ENCODE data around the gene NPAS2.

The NPAS2 gene

DNA sequence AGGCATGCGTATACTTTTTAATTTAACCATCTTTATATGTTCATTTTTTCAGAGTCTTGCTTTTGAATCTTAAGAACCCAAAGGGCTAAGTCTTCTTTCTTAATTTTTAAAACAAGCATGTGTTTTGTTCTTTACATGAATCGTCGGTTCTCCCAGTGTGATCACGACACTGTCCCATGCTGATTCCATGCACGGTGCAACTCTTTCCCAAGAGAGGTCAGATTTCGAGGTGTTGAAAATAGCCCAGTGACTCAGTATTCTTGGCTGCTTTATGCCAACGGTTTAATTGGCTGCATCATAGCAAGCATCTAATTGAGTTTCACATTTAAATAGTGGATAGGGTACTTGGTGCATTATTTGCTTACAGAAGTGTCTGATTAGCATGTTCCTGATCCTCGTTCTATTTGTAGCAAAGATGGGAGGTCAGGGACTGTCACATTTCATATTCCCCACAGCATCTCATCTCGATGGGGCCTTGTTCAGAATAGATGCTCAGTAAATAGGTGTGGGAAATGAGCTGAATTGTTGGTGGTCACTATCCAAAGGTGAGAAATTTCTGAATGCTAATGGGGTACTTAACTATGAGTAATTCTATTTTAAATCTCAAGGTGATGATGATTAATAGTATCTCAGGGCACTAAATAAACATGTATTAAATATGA lies 2.8 kb downstream of the NPAS2 start:
- no peak for DNase-seq

DNA sequence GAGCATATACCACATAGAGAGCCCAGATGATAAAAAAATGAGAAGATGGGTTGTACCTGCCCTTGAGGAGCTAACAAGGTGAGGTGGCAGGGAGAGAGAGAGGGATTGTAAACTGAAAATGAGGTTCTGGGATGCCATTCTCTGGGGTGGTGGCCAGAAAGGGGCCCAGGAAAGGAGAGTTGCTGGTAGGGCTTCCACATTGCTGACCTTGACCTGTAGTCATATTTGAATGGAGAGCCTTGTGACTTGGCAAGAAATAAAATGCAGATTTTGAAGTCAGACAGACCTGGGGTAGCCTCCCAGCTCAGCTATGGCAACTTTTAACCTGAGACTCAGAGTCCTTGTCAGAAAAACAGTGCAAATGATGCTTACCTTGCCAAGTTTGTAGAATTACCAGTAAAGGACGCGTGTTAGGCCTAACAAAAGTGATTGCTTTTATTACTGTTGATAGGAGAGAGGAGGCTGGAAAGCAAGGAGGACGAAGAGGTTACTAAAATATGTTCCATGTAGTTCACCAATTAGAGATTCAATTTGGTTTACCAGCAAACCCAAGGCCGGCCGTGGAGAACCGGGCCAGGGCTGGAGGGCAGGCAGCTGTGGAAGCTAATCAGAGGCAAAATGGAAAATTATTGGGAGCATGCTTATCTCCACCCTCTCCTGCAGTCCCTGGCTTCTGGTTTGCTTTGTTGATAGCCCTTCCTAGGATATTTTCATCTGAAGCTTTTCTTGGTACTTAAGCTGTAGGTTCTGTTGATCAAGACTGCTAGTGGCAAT lies 3.9 kb downstream of the NPAS2 start:
- no peak for DNase-seq

DNA sequence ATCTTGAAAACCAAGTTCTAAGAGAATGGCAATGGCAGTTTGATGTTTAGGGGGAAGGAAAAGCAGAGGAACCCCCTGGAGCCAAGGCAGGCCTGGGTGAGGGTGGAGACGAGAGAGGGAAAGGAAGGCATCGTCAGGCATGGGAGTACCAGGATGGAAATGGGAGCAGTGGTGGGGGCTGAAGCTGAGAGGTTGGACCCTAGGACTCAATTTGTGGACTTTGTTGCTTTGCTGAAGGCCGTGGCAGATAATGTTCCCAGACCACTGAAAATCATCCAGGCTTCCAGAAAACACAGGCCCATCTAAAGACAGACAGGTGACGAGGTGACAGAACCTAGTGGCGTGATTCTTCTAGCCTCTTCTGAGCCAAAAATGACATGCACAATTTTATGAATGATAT lies 4.9 kb downstream of the NPAS2 start:
- no peak for DNase-seq

DNA sequence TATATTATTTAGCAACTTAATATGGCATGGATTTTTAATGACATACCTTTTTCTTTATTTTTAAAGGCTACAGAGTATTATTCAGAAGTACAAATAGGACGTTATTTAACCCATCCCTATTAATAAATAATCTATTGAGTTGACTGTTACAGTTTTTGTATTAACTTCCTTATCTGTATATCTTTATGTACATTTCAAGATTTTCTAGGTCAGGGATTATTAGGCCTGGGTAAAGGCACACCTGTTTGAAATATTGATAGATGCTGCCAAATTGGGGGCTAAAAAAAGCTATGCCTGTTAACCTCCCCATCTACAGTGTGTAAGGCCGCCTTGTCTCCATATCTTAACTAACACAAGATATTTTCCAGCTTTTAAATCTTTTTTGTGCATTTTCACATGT lies 6.6 kb downstream of the NPAS2 start:
- no peak for DNase-seq

DNA sequence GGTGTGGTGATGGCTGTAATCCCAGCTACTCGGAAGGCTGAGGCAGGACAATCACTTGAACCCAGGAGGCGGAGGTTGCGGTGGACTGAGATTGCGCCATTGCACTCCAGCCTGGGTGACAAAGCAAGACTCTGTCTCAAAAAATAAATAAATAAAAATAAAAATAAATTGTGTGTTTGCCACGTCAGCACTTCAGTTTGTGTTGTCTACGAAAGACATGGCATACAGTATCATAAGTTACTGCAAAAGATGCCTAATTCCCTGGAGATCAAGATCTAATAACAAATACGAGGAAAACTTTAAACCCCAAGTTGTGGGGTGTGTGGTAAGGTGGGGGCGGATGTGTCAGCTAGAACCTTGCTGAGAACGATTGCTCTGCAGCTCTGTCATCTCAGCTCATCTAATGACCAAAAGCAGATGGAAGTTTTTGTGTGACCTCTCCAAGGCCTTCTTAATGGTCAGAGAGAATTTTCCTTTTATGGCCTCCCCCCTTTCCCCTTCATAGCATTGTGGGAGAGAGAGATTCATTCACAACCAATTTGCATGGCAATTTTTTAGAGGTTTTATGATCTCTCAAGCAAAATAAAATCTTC lies 11.3 kb downstream of the NPAS2 start:
- DNase-seq = no peak

DNA sequence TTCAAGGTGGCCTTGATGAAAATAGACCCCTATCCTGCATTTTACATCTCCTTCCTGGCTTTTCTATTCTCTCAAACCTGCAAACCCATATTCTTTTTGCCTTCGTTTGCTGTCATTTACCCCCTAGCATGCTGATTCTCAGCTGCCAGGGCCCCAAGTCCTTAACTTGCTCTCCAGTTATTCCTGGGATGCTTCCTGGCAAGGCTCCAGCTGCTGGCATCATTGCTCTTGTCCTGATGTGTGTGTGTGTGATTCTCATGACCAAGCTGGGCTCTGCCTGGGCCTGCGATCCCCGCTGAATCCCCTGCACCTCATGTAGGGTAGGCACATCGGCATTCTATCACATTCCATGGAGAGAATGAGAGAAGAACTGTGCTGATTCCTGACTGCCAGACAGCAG lies 11.9 kb downstream of the NPAS2 start:
- no peak for DNase-seq

DNA sequence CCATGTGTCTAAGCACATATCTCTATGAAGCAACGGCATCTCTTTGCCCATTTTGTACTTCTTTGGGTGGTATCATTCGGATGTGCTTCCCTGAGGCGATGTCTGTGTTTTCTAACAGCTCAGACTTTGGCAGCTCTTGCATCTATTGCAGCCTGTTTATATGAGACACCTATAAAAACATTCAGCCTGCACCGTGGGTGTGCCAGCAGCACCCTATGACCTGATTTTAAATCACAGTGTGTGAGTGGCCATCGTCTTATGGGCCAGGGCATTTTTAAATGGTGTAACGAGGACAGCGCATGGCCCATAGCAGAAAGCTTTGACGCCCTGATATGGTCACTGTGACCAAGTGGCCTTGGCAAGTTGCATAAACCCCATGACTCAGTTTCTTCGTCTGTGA lies 12.9 kb downstream of the NPAS2 start:
- DNase-seq = no peak

DNA sequence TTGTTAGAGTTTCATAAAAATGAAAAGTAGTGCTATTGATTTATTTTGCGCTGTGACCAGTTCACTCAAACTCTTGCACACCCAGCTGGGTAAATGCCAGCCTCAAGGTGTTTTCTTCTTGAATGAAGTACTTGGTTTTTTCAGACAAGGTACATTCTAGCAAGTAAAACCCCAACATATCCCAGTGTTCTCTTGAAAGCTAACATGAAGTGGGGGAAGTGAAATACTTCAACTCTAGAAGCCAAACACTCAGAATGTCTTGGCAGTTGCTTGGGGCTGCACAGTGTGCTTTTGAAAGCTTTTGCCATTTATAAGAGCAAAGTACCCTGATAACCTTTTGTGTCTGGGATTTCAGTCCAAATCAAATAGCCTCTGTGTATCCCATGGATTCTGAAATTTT lies 13.4 kb downstream of the NPAS2 start:
- DNase-seq = no peak

DNA sequence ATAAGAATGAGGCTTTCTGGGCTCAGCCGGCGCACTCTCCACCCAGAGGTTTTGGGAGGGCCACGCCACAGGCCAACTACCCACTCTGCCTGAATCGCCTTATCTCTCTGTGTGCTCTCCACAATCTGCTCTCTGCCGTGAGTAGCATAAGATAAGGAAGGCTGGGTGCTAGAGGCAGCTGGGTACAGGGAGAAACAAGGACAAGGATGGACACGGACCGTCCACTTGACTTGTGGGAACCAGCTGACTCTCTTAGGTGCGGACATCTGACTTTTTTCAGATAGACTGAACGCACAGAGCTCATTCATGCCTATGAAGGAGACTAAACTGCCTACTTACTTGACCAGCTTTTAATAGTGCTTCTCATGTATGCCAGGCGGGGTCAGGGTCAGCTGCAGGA lies 14.3 kb downstream of the NPAS2 start:
- DNase-seq = no peak

DNA sequence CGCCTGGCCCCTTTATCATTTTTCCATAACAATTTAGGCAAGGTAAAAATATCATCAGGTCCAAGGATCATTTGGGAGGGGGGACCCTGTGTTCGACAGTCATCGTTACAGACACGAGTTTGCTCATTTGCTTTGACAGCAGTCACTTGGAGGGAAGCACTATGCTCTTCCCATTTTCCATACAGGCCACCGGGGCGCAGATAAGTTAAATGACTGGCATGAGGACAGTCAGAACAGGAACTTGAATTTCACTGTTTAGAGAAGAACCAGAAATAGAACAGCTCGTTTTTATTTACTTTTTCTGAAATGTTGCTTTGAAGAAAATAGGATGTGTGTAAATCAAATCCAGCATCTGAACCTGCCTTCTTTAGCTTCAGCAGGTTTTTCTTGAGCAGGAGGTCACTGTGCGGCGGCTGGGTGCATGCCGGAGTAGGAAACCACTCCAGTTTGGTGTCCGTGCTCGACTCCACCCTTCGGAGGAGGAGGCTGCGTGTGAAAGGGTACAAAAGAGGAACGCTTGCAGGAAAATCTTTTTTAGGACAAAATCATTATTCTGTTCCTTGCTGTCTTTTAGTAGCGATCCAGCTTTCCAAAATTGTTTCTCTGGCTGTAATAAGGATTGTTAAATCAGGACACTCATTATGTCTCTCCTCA lies 15.2 kb downstream of the NPAS2 start:
- no peak for DNase-seq

DNA sequence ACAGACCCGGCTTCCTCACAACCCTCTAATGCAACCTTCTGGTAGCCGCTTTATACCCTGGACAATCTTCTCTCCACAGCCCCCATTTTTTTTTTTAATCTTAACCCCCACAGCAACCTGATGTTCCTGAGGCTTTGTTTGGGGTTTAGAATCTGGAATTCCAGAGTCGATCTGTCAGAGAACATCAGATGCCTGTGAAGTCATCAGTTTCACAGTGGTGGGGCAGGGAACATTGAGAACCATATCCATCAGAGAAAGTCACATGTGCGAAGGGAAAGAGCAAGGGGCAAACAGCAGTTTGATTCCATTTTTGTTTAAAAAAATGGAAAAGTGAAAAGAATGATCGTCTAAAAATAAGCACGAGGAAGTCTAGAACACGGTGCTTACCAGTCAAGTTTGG lies 20.6 kb downstream of the NPAS2 start:
- no peak for DNase-seq

DNA sequence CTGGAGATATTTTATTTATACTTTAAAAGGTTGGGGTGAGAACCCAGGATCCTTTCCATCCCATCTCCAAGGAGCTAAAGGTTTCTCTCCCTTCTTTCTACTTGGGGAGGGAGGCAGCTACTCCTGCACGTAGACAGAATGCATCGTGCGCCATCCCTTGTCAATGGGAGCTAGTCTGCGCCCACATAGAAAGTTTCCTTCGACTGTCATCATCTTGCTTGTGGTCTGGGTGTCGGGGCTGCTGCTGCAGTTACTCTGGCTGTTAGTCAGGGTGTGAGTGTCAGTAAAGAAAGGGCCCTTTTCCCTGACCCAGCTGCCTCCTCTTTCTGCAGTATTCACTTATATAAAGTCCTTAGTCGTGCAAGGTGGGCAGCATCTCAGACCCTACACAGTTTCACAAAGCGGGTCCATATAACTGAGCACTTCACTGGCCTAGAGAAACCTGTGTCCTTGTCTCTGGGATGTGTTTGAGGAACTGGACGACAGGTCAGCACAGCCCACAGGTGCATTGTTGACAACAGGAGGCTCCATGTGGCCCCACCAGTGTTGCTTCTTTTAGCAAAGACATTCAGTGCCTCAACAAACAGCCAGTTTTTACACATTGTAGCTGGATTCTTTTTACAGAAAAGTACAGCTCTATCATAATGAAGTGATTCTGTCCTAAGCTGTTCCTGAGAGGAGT lies 22.4 kb downstream of the NPAS2 start:
- no peak for DNase-seq

DNA sequence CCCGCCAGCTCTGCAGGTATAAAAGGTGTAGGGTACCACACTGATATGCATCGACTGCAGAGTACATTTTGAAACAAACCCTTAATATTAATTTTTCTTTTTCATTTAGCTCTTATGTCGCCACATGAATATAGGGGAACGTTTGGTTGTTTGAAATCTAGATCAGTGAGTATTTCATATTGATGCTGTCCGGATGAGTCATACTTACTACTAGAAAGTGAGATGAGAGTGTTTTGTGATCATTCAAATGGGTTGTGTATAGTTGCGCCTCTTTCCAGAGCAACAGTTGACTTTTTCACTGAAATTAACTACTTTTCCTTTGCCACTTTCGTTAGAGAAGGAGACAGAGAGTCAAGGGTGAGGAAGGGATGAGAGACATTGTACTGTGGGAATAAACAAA lies 24.6 kb downstream of the NPAS2 start:
- DNase-seq = no peak

DNA sequence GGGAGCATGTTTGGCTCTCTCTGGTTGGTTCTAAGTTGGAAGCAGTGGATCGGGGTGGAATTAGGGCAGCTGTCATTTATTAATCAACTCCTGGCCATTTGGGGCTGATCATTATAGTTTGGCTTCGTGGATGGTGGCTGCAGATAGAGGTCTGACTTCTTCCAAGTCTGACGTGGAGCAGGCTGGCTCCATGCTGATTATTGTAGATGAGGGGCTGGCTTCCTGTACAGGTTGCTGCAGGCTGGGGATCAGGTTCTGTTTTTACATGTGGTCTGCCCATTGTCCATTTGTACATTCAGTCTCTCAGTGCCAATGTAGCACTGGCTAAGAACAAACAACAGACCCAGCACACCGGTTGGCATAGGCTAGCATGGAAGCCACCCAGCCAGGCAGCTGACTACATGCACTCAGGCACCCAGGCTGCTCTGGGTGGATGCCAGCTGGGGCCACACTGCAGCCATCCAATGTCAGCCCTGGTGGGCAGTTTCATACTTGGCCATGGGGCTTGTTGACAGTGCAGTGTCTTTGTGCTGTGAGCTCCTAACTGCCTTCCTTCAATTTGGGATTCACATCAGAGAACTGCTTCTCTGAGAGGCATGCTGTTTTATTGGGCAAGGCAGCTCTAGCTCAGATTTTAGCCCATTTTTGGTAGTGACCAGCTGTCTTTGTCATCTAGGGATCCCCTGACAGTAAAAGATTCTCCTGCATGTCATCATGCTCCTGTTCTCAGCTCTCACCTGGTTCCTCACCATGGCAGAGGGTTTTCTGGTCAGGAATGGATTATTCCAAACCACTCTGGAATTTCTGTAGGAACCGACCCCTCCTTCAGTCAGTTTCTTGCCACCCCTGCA lies 25.4 kb downstream of the NPAS2 start:
- no peak for DNase-seq

DNA sequence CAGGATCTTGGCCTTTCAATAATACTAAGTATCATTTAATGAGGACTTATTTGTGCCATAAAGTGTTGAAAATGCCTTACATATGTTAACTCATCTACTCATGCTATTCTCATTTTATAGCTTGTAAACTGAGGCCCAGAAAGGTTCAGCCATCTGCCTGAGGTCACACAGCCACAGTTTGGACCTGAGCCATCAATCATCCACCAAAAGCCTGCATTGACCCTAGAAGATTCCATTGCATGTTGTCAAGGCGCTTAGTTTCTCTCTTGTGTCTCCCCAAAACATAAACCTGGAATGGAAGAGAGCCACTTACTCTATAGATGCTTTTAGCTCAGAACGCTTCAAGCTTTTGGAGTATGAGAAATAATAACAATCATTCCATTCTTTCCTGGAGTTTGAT lies 26.8 kb downstream of the NPAS2 start:
- DNase-seq = no peak

DNA sequence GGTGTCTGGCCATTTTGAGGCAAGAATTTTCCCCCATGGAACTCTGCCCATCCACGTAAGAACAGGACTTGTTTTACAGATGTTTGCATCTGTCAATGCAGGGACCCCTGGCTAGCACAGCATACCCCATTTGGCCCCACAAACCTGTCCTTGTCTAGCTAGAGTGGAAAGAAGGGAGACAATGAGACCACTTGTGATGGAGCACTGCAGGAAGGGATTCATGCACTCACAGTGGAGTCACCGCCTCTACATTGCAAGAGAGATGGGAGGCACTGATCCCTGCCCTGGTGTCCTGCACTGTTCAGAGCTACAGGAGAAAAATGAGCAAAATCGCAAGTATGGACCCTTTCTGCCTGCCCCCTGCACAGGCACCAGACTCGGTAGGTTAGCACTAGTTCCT lies 32.5 kb downstream of the NPAS2 start:
- no peak for DNase-seq

DNA sequence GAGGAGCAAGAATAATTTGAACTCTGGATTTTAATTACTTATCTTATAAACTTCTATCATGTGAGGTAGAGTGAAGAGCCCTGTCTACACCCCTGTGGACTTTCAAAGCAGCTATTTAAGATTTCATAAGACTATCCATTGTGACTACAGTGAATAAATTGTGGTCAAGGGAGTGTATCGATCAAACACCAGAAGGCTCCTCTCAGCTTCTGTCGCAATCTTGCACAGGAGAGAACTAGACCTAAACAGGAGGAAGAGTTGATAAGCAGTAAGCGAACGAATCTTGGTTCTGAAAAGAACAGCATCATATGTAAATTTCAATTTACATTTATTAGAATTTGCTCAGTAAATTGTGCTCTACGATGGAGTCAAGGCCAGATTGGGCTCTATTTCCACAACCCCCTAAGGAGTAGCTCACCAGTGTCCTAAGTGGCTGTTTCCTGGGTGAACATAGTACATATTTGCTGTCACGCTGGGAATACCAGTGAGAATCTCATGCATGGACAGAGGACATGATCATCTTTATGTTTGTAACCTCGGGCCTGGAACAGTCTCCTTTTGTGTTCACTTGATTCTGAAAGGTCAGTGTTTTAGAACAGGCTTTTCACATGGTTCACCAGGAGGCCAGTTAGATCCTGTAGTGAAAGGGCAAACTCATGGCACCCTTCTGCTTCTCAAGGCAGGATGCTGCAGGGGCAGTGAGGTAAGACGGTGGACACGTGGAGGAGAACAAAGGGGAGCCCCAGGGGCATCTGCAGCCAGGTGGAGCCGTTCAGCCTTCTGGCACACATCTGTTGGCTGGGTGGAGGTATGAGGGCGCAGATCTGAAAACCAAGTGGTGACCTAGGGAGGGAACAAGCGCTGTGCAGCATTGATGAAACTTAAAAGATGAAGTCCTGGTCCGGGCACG lies 33.3 kb downstream of the NPAS2 start:
- no peak for DNase-seq

DNA sequence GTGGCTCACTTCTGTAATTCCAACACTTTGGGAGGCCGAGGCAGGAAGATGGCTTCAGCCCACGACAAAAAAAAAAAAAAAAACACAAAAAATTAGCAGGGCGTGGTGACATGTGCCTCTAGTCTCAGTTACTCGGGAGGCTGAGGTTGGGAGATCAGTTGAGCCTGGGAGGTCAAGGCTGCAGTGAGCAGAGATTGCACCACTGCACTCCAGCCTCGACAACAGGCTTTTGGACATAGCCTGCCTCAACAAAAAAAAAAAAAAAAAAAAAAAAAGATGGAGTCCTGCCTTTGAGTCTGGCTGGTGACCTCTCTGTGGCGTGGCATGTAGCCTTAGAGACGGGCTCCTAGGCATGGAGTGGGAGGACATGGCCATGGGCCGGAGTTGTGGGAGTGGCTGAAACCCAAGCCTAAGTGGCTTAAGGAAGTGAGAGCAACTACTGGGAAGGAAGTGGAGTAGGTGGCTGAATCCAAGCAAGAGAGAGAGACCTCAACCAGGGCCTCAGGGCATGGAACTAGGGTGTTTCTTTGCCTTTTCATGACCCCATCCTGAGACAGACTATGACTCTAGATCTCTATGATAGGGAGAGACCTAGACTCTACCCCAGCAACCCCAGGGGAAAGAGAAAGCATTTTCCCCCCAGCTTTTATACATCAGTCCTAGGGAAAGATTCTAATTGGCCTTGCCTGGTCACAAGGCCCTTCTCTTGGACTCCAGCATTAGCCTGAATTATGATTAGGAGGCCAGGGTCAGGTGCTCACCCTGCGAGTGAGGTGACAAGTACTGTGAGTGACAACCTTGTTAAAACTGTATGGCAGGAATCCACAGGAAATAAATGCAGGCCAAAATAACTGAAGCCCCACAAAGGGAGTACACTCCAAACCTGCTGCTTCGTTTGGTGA lies 34.2 kb downstream of the NPAS2 start:
- DNase-seq = no peak

DNA sequence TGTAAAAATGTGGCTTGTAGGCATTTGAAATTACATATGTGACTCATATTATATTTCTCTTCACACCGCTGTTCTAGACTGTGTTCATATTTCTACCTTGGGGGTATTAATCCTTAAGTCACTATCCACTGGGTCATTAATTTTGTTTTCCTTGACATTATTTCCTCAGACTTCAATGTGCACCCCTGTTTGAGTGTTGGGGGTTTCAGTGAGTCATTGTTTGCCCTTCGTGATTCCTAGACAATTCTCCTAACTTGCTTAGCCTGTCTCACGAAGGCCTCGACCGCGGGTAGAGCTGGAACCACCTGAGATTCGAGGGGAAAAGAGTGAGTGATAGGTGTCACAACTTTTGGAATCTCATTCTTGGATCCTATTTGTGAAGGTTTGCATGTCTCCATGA lies 35.1 kb downstream of the NPAS2 start:
- no peak for DNase-seq

DNA sequence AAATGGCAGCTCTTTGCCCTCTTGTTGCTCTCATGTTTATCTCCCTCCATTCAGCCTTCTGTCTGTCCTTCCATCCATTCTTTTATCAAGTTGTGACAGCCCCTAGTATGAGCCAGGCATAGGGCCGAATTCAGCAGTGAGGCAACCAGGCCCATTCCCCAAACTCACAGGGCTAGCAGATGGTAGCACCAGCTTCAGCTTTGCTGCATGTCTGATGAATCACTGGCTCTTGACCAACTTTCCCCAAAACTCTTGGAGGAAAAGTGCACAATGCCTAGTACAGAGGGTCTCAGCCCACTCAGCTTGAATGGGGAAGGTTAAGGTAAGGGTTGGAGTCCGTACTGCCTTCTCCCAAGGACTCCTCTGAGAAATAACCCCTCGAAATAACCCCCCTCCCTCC lies 35.7 kb downstream of the NPAS2 start:
- DNase-seq = no peak

Data from CD4-positive, alpha-beta T cell treated with Interferon gamma for 1 hour (primary cell).